GM23338 (cell line): Measurements from ENCODE around the gene LMF1. TPM values are rescaled to one million over a fixed set of nuclear protein-coding genes. Genes with fewer than 3 reads are reported as not detected.

Source experiments
- ATAC-seq: fragments of 200-7000 bp; cut with Tn5 transposase; 3 replicates; pipeline ENCODE4 v1.9.1; 2020
- DNase-seq: peaks from one replicate; pipeline ENCODE4 v3.0.0-alpha.2; 2015; ENCODE audit warnings: low spot score
- H2AFZ ChIP-seq: fragments of 200-600 bp; sonication (generic); 2 replicates; pipeline ENCODE4 v1.8.0; 2016; ENCODE audit warnings: antibody characterized with exemption, mild to moderate bottlenecking, moderate library complexity
- H3F3A ChIP-seq: fragments of 200-600 bp; sonication (generic); replicated peaks from 2 replicates; pipeline ENCODE4 v1.8.0; 2017; ENCODE audit warnings: antibody characterized with exemption, mixed run types, low read depth
- H3K27ac ChIP-seq: fragments of 200-600 bp; sonication (generic); 2 replicates; pipeline ENCODE4 v1.6.1; 2016; ENCODE audit warnings: low read depth
- H3K27me3 ChIP-seq: fragments of 200-600 bp; sonication (generic); 2 replicates; pipeline ENCODE4 v1.8.0; 2016; ENCODE audit warnings: mild to moderate bottlenecking, mixed run types, moderate library complexity; ENCODE audit not compliant: insufficient read depth
- H3K36me3 ChIP-seq: fragments of 200-600 bp; sonication (generic); 2 replicates; pipeline ENCODE4 v1.8.0; 2016; ENCODE audit warnings: mild to moderate bottlenecking; ENCODE audit not compliant: insufficient read depth
- H3K4me1 ChIP-seq: fragments of 200-600 bp; sonication (generic); 2 replicates; pipeline ENCODE4 v1.8.0; 2016; ENCODE audit warnings: mild to moderate bottlenecking, moderate library complexity; ENCODE audit not compliant: insufficient read depth
- H3K4me2 ChIP-seq: fragments of 200-600 bp; sonication (generic); 2 replicates; pipeline ENCODE4 v1.7.1; 2017; ENCODE audit warnings: mixed run types
- H3K4me3 ChIP-seq: fragments of 200-600 bp; sonication (generic); 2 replicates; pipeline ENCODE4 v1.6.1; 2016; ENCODE audit warnings: mixed run types
- H3K79me2 ChIP-seq: fragments of 200-600 bp; sonication (generic); replicated peaks from 2 replicates; pipeline ENCODE4 v1.8.0; 2017; ENCODE audit warnings: mild to moderate bottlenecking; ENCODE audit not compliant: insufficient read depth
- H3K9me2 ChIP-seq: fragments of 200-600 bp; sonication (generic); 2 replicates; pipeline ENCODE4 v1.8.0; 2017; ENCODE audit not compliant: insufficient read depth
- H4K20me1 ChIP-seq: fragments of 200-600 bp; sonication (generic); replicated peaks from 2 replicates; pipeline ENCODE4 v1.8.0; 2017; ENCODE audit warnings: mild to moderate bottlenecking; ENCODE audit not compliant: insufficient read depth
- H3K27ac Mint-ChIP-seq: 2 replicates; pipeline ENCODE4 v1.8.0; 2020; ENCODE audit warnings: inconsistent platforms, mild to moderate bottlenecking, moderate library complexity, mixed read lengths
- H3K27me3 Mint-ChIP-seq: 3 replicates; pipeline ENCODE4 v1.8.0; 2022; ENCODE audit warnings: low read depth, mild to moderate bottlenecking, moderate library complexity, mixed read lengths, inconsistent platforms; ENCODE audit not compliant: insufficient read depth, poor library complexity
- H3K36me3 Mint-ChIP-seq: 3 replicates; pipeline ENCODE4 v1.8.0; 2021; ENCODE audit warnings: low read depth, mild to moderate bottlenecking, inconsistent platforms, moderate library complexity, mixed read lengths
- H3K4me1 Mint-ChIP-seq: 3 replicates; pipeline ENCODE4 v1.8.0; 2020; ENCODE audit warnings: mild to moderate bottlenecking, inconsistent platforms, mixed read lengths
- H3K4me3 Mint-ChIP-seq: 3 replicates; pipeline ENCODE4 v1.8.0; 2021; ENCODE audit warnings: moderate library complexity, mild to moderate bottlenecking, inconsistent platforms, mixed read lengths
- H3K9me3 Mint-ChIP-seq: 3 replicates; pipeline ENCODE4 v1.8.0; 2020; ENCODE audit warnings: moderate library complexity, mild to moderate bottlenecking, inconsistent platforms, mixed read lengths
- ETS1 ChIP-seq: IDR thresholded peaks from 2 replicates; pipeline ENCODE4 v1.6.1; 2016; ENCODE audit warnings: antibody characterized with exemption
- EZH2 ChIP-seq: fragments of 200-600 bp; sonication (generic); IDR thresholded peaks from one replicate; pipeline ENCODE4 v1.8.0; 2017; ENCODE audit warnings: antibody characterized with exemption, mild to moderate bottlenecking, low read depth; ENCODE audit not compliant: unreplicated experiment
- EZH2phosphoT487 ChIP-seq: fragments of 200-600 bp; sonication (generic); IDR thresholded peaks from one replicate; pipeline ENCODE4 v1.8.1; 2018; ENCODE audit warnings: antibody characterized with exemption; ENCODE audit not compliant: unreplicated experiment
- JUNB ChIP-seq: IDR thresholded peaks from one replicate; pipeline ENCODE4 v1.6.1; 2016; ENCODE audit warnings: antibody characterized with exemption; ENCODE audit not compliant: unreplicated experiment
- NANOG ChIP-seq: IDR thresholded peaks from 2 replicates; pipeline ENCODE4 v1.6.1; 2016; ENCODE audit warnings: antibody characterized with exemption, borderline replicate concordance
- POLR2AphosphoS5 ChIP-seq: IDR thresholded peaks from 2 replicates; pipeline ENCODE4 v1.6.1; 2016; ENCODE audit warnings: antibody characterized with exemption, low read depth
- STAT1 ChIP-seq: IDR thresholded peaks from one replicate; pipeline ENCODE4 v1.6.1; 2016; ENCODE audit warnings: antibody characterized with exemption; ENCODE audit not compliant: unreplicated experiment
- ZNF331 ChIP-seq: fragments of 250-450 bp; sonication (Bioruptor Pico); IDR thresholded peaks from 2 replicates; pipeline ENCODE4 v1.5.0; 2020; ENCODE audit warnings: low read depth, mild to moderate bottlenecking, moderate library complexity
- ZNF462 ChIP-seq: fragments of 250-450 bp; sonication (Bioruptor Pico); IDR thresholded peaks from 2 replicates; pipeline ENCODE4 v1.5.0; 2020; ENCODE audit warnings: mild to moderate bottlenecking, moderate library complexity
- polyA plus RNA-seq: library from polyadenylated mRNA; unstranded; fragments of >200 nt; fragmentation: Nextera tagmentation; extraction: Ambion mirVana; gene quantifications from 2 replicates; pipeline ENCODE4 v1.2.1, GENCODE V29; 2016
- total RNA-seq: library from RNA; depleted of rRNA; stranded (reverse); fragments of >200 nt; shearing (Covaris generic); gene quantifications from 2 replicates; pipeline ENCODE4 v1.2.3, GENCODE V29; 2014

Gene LMF1
- total and polyA plus RNA-seq, 2 experiments from 2014 or later: 4.2 to 10.1 TPM

GRCh38 chr16:976389-976931 is 5.7 kb upstream of the LMF1 start (continued):
- TF ChIP-seq ZNF462 (CRISPR knock-in tag): no peak
- no peak for TF ChIP-seq EZH2
- TF ChIP-seq ETS1: no peak
- TF ChIP-seq JUNB: no peak
- TF ChIP-seq POLR2AphosphoS5: no peak

GRCh38 chr16:975291-975690 is 4.5 kb upstream of the LMF1 start:
- Mint-ChIP-seq H3K27ac (no peak overlapping the region), H3K4me1 (peaks cover 8% of the 10 kb centered on the region; the same call in 1 of the 3 replicates), H3K27me3 (peaks cover 30% of the 10 kb centered on the region), H3K36me3 (no peaks in the 10 kb centered on the region; the same call in 2 of the 3 replicates), H3K9me3 (no peaks in the 10 kb centered on the region; the same call in 2 of the 3 replicates), H3K4me3 (no peak overlapping the region)
- no peak for ATAC-seq
- H3K4me3 ChIP-seq: no peak overlapping the region
- no peaks in the 10 kb centered on the region; the same call in 1 of the 2 replicates for H3K4me1 ChIP-seq
- H3K27ac ChIP-seq: no peak overlapping the region
- H2AFZ ChIP-seq: no peak overlapping the region
- DNase-seq: no peak
- H3F3A ChIP-seq: 0 out of 2 replicates have a peak, but pooled peaks cover 3% of the 10 kb centered on the region
- peaks cover 22% of the 10 kb centered on the region for H3K27me3 ChIP-seq
- H3K4me2 ChIP-seq: no peak overlapping the region
- H3K36me3 ChIP-seq: no peaks in the 10 kb centered on the region
- no peaks in the 10 kb centered on the region for H3K79me2 ChIP-seq
- H3K9me2 ChIP-seq: no peaks in the 10 kb centered on the region
- no peaks in the 10 kb centered on the region for H4K20me1 ChIP-seq
- no peak for TF ChIP-seq JUNB
- TF ChIP-seq STAT1: no peak
- no peak for TF ChIP-seq NANOG
- TF ChIP-seq ZNF331 (CRISPR knock-in tag): no peak
- TF ChIP-seq EZH2phosphoT487: no peak
- TF ChIP-seq ETS1: no peak
